Measurements from ENCODE around the gene MAST4.
"Not testable (repeated sequence)": the region's sequence is repeated elsewhere in the genome, so short reads cannot be mapped to it uniquely, and the experiment has no call there.

The MAST4 gene

DNA sequence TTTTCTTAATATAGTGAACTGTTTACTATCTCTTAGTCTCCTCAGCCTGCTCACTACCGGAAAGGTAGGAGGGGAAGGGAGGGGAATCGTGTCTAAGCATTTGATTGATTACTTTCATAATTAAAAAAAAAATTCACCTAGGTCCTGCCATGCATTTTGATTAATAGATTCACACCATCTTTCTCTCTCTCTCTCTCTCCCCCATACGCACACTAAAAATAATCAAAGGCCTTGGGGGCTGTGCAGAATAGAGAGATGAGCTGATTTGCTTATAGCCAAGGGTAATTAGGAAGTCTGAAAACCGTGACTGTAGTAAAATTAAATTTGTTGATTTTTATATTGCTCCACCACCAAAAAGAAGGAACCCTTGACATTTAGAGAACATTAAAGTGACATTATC is 550.8 kb downstream of the MAST4 start:
- no peak for DNase-seq

GRCh38 chr5:67147760-67148159 is 551.6 kb downstream of the MAST4 start:
- no peak for DNase-seq

- DNase-seq, result no peak
Observed at GRCh38 chr5:67149057-67149950, 553.1 kb downstream of the MAST4 start.

- no peak for DNase-seq
Observed at GRCh38 chr5:67149951-67150523, 553.8 kb downstream of the MAST4 start.

- DNase-seq, result no peak
Observed at GRCh38 chr5:67152400-67152799, 556.2 kb downstream of the MAST4 start.

DNA sequence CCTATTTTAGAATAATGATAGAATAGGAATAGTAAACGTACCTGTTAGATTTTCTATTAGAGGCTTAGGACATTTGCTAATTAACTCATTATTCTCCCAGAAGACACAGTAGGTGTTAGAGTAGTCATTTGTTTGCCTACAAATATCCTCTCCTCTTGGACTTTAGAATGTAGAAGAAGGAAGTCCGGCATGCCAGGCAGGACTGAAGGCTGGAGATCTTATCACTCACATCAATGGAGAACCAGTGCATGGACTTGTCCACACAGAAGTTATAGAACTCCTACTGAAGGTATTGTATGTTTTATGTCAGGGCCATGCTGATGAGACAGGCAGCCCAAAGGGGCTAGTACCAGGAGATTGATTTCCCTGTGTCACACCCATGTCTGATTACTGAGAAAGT is 557.1 kb downstream of the MAST4 start:
- DNase-seq, result no peak

- no peak for DNase-seq
Observed at GRCh38 chr5:67154556-67155206, 558.5 kb downstream of the MAST4 start.

DNA sequence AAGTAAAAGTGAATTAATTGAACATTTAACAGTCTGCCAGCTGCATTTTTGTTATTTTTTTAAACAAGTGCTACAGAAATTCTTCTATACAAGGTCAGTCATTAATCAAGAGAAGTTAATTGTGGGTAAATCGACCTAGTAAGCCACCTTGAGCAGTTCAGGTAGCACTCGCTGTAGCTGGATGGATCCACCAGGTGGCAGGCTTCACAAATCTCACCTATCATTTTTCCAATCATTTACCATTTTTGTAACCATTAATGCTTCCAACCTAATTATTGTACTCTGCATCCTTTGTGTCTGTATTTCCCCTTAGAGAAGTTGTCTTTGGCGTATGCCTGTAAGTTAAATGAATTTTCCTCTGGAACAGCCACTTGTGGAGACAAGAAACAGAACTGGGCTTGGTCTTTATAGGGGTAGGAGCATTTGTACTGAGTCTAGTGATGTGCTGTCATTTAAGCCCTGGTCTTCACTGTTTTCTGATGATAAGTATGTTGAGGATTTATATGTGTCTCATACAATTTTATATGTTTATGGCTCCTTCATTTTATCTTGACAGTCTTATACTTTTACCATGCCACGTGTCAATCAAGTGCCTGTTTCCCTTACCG is 560.9 kb downstream of the MAST4 start:
- DNase-seq, result peak; percentile 52

- DNase-seq, result no peak
Observed at GRCh38 chr5:67160272-67160671, 564.1 kb downstream of the MAST4 start.

DNA sequence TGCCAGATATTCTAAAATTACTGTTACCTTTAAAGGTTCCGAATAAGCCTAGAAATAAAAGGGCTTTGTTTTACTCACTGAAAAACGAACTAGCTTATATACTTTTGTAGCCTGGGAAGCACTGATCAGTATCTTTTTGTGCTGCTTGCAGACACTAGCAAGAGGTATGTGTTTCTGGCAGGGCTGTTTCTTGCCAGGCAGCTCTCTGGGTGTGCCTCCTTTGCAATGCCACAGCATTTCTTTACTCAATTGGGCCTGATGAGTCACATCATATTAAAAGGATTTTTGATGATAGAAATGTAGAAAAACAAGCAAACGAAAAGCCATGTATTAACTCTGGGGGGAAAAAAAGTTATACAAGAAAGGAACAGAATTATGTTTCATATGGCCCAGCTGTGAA is 564.8 kb downstream of the MAST4 start:
- peak; percentile 39 for DNase-seq

GRCh38 chr5:67161767-67162166 is 565.6 kb downstream of the MAST4 start:
- no peak for DNase-seq

- no peak for DNase-seq
Observed at GRCh38 chr5:67163231-67163756, 567.1 kb downstream of the MAST4 start.

DNA sequence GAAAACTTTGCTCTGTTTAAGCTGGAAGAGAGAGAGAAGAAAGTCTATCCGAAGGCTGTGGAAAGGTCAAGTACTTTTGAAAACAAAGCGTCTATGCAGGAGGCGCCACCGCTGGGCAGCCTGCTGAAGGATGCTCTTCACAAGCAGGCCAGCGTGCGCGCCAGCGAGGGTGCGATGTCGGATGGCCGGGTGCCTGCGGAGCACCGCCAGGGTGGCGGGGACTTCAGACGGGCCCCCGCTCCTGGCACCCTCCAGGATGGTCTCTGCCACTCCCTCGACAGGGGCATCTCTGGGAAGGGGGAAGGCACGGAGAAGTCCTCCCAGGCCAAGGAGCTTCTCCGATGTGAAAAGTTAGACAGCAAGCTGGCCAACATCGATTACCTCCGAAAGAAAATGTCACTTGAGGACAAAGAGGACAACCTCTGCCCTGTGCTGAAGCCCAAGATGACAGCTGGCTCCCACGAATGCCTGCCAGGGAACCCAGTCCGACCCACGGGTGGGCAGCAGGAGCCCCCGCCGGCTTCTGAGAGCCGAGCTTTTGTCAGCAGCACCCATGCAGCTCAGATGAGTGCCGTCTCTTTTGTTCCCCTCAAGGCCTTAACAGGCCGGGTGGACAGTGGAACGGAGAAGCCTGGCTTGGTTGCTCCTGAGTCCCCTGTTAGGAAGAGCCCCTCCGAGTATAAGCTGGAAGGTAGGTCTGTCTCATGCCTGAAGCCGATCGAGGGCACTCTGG is 567.8 kb downstream of the MAST4 start:
- no peak for DNase-seq

DNA sequence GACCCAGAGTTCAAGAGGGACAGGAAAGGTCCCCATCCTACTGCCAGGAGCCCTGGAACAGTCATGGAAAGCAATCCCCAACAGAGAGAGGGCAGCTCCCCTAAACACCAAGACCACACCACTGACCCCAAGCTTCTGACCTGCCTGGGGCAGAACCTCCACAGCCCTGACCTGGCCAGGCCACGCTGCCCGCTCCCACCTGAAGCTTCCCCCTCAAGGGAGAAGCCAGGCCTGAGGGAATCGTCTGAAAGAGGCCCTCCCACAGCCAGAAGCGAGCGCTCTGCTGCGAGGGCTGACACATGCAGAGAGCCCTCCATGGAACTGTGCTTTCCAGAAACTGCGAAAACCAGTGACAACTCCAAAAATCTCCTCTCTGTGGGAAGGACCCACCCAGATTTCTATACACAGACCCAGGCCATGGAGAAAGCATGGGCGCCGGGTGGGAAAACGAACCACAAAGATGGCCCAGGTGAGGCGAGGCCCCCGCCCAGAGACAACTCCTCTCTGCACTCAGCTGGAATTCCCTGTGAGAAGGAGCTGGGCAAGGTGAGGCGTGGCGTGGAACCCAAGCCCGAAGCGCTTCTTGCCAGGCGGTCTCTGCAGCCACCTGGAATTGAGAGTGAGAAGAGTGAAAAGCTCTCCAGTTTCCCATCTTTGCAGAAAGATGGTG is 568.8 kb downstream of the MAST4 start:
- DNase-seq, result no peak

- DNase-seq, result peak; percentile 79
Observed at GRCh38 chr5:67165526-67166459, 569.6 kb downstream of the MAST4 start.

DNA sequence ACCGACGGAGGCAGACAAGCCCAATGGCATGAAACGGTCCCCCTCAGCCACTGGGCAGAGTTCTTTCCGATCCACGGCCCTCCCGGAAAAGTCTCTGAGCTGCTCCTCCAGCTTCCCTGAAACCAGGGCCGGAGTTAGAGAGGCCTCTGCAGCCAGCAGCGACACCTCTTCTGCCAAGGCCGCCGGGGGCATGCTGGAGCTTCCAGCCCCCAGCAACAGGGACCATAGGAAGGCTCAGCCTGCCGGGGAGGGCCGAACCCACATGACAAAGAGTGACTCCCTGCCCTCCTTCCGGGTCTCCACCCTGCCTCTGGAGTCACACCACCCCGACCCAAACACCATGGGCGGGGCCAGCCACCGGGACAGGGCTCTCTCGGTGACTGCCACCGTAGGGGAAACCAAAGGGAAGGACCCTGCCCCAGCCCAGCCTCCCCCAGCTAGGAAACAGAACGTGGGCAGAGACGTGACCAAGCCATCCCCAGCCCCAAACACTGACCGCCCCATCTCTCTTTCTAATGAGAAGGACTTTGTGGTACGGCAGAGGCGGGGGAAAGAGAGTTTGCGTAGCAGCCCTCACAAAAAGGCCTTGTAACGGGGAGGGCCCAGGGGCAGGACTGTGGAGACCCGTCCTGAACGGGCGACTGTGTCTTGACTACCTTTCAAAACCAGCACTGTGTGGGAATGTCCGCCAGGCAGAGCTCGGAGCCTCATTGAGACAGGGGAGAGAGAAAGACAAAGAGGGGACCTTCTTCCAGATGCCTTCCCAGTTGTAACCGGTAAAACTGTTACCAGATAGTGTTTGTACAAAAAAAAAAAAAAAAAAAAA is 570.5 kb downstream of the MAST4 start:
- peak; percentile 65 for DNase-seq

DNA sequence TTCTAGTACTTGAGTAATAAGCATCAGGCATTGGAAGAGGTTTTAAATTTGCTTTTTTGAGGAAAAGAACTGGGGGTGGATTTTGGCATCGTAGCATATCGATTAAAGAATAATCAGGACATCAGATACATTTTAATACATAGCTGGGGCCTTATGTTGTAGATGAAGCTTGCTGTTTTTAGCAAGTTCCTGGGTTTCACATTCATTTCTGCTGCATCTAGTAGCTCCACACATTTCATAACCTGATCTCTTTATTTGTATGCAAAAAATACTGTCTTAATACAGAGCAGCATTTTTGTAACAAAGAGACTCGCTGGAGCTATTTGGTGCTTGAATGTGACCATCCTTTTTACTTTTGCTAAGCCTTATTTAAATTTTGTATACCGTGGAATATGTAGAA is 571.9 kb downstream of the MAST4 start:
- DNase-seq, result no peak

- no peak for DNase-seq
Observed at GRCh38 chr5:67170767-67171166, 574.6 kb downstream of the MAST4 start.

DNA sequence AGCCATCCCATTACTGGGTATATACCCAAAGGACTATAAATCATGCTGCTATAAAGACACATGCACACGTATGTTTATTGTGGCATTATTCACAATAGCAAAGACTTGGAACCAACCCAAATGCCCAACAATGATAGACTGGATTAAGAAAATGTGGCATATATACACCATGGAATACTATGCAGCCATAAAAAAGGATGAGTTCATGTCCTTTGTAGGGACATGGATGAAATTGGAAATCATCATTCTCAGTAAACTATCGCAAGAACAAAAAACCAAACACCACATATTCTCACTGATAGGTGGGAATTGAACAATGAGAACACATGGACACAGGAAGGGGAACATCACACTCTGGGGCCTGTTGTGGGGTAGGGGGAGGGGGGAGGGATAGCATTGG is 577.2 kb downstream of the MAST4 start:
- not testable (repeated sequence) for DNase-seq

GRCh38 chr5:67173959-67174358 is 577.8 kb downstream of the MAST4 start:
- DNase-seq, result no peak
